GM19240 (cell line): ENCODE data around the gene CCND1.
"Not testable (repeated sequence)": the region's sequence is repeated elsewhere in the genome, so short reads cannot be mapped to it uniquely, and the experiment has no call there.

Experiments used
- DNase-seq: peaks from one replicate; pipeline ENCODE4 v3.0.0; 2011; ENCODE audit warnings: low spot score; ENCODE audit not compliant: insufficient read length

CCND1 gene

DNA sequence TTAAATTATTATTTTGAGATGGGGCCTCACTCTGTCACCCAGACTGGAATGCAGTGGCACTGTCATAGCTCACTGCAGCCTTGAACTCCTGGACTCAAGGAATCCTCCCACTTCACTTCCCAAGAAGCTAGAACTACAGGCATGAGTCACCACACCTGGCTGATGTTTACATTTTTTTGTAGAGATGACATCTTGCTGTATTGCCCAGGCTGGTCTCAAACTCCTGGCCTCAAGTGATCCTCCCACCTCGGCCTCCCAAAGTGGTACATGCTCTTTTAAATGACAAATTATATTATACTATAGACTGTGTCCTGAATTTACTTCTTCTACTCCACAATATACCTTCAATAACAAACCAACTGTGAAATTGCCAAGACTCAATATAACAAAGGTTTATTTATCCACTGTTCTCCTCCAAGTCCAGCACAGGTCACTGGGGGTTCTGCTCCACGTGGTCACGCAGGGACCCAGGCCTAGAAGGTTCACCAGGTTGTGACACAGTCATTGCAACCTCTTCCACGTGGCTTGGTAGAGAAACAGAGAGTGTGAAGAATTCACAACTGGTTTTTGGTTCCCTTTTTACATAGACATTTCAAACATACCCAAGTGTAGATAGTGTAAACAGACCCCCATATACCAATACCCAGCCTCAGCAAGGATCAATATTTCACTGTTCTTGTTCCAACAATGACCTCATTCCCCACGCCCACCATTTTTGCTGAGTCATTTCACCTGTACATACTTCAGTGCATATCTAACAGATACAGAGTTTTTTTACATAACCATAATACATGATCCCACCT lies 47.2 kb downstream of the CCND1 start:
- DNase-seq: not testable (repeated sequence)

DNA sequence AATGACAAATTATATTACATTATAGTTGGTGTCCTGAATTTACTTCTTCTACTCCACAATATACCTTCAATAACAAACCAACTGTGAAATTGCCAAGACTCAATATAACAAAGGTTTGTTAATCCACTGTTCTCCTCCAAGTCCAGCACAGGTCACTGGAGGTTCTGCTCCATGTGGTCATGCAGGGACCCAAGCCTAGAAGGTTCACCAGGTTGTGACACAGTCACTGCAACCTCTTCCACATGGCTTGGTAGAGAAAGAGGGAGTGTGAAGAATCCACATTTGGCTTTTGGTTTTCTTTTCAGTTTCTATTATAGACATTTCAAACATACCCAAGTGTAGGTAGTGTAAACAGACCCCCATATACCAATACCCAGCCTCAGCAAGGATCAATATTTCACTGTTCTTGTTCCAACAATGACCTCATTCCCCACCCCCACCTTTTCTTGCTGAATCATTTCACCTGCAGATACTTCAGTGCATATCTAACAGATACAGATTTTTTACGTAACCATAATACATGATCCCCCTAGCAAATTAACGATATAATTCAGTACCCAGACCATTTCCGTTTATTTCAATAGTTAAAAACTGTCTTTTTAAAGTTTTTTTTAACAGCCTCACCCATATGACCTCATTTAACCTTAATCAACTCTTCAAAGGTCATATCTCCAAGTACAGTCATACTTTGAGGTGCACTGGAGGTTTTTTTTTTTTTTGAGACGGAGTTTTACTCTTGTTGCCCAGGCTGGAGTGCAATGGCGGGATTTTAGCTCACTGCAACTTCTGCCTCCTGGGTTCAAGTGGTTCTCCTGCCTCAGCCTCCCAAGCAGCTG lies 48.7 kb downstream of the CCND1 start:
- no peak for DNase-seq

GRCh38 chr11:69691463-69691862 lies 50.5 kb downstream of the CCND1 start:
- no peak for DNase-seq

GRCh38 chr11:69692422-69692821 lies 51.5 kb downstream of the CCND1 start:
- no peak for DNase-seq

- DNase-seq: no peak
Measured at GRCh38 chr11:69694781-69695180, 53.8 kb downstream of the CCND1 start.

GRCh38 chr11:69695581-69695980 lies 54.6 kb downstream of the CCND1 start:
- no peak for DNase-seq

DNA sequence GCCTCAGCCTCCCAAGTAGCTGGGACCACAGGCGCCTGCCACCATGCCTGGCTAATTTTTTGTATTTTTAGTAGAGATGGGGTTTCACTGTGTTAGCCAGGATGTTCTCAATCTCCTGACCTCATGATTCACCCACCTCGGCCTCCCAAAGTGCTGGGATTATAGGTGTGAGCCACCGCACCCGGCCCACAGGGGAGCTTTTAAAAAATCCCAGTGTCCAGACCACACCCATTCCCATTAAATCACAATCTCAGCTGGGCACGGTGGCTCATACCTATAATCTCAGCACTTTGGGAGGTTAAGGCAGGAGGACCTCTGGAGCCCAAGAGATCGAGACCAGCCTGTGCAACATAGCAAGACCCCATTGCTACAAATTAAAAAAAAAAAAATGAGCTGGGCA lies 55.0 kb downstream of the CCND1 start:
- not testable (repeated sequence) for DNase-seq

DNA sequence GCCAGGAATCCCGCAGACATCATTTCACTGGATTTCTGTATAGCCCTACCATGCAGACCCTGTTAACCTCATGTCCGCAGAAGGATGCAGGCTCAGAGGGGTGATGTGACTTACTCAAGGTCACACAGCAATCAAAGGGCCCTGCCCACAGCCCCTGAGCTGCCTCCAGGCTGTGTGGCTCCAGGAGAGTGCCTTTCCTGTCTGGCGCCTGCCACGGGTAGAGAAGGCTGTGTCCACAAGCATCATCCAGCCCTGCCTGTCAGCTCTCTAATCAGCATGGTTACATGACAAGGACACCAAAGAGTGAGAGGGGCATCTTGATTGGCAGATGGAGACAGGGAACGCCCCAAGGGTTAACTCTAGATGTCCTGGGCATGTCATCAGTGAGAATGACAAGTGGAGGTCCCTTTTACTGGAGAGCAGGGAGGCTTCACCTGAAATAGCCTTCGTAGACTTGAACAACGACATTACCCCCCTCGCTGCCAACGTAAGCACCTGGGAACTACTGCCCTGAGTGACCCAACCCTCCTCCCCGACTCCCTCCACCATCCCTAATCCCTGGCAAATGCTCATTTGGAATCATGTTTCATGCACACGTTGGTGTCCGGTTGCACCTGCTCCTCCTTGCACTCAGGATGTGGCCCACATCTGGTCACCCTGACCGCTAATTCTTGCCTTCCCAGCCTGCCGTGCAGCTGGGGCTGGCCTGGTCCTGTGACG lies 56.0 kb downstream of the CCND1 start:
- DNase-seq: no peak

GRCh38 chr11:69697469-69697843 lies 56.5 kb downstream of the CCND1 start:
- DNase-seq: no peak

GRCh38 chr11:69697861-69698260 lies 56.9 kb downstream of the CCND1 start:
- DNase-seq: no peak

DNA sequence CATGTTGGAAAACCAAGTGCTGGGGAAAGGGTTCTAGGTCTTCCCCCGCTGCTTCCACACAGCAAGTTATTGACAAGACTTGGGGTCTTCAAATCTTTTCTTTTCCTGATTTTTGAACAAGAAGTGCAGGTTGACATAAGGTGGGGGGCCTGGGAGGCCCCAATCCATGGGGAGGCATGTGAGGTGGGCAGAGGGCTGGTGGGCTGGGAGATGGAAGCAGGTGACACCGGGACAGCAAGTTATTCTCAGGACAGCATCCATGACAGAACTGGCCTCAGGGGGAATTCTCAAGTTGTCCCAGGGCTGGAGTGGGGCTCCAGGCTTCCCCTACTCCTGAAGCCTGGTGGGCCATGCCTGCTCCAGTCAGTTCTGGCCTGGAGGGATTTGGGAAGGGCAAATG lies 57.4 kb downstream of the CCND1 start:
- DNase-seq: no peak

DNA sequence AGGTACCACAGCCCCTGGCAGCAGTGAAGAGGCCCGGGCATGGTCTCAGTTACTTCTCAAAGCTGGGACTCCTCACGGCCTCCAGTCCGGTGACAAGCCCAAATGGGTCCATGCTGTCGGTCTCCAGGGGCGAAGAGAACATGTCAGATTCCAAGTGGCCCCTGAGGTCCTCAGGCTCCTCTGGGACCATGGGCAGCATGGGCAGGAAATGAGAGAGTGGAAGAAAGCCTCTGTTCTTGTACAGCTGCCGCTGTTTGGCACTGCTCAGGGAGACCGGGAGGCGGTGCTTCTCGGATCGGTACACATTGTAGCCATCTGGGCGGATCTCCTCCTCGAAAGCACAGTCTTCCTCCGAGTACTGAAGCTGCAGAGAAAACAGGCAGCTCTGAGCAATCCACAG lies 58.3 kb downstream of the CCND1 start:
- DNase-seq: no peak

- DNase-seq: no peak
Measured at GRCh38 chr11:69700278-69701140, 59.6 kb downstream of the CCND1 start.

- no peak for DNase-seq
Measured at GRCh38 chr11:69702239-69702691, 61.3 kb downstream of the CCND1 start.

DNA sequence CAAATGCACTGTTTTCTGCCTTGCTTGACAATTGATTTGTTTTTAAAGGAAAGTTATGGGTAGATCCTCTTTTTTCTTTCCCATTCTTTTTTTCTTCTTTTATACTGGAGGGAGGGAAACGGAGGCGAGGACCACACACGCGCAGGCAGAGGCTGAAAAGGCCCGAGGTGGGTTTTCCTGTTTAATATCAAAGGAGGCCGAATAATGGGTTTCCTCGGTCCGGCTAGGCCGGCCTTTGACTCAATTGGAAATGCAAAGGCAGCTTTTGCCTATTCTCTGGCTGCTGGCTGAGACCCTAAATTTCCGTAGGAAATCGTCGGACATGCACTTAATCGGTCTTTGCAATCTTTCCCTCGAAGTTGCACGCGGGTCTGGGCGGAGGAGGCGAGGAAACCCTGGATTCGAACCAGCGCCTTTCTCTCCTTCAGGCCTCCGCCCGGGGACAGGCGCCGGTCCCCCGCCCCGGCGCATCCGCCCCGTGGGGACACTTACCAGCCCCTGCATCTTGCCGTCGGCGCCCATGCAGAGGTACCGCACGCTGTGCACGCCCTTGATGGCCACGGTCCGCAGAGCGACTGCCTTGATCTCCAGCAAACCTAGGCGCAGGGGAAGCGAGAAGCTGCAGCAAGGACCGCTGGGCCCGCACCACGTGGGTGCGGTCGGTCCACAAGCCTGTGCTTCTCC lies 62.0 kb downstream of the CCND1 start:
- no peak for DNase-seq

- DNase-seq: no peak
Measured at GRCh38 chr11:69703453-69703767, 62.5 kb downstream of the CCND1 start.
